ENCODE data around the gene ABLIM1.

Gene ABLIM1

GRCh38 chr10:114513381-114513792 lies 144.7 kb downstream of the ABLIM1 start:
- DNase-seq, result no peak

- no peak for DNase-seq
Observed at GRCh38 chr10:114511881-114512280, 146.2 kb downstream of the ABLIM1 start.

GRCh38 chr10:114508376-114508775 lies 149.7 kb downstream of the ABLIM1 start:
- no peak for DNase-seq

GRCh38 chr10:114507449-114507848 lies 150.6 kb downstream of the ABLIM1 start:
- no peak for DNase-seq

GRCh38 chr10:114506871-114507385 lies 151.1 kb downstream of the ABLIM1 start:
- no peak for DNase-seq

- no peak for DNase-seq
Observed at GRCh38 chr10:114504769-114505579, 153.1 kb downstream of the ABLIM1 start.

- no peak for DNase-seq
Observed at GRCh38 chr10:114502074-114502473, 156.0 kb downstream of the ABLIM1 start.

- DNase-seq, result no peak
Observed at GRCh38 chr10:114501650-114502049, 156.4 kb downstream of the ABLIM1 start.

- no peak for DNase-seq
Observed at GRCh38 chr10:114500643-114501042, 157.4 kb downstream of the ABLIM1 start.

- DNase-seq, result no peak
Observed at GRCh38 chr10:114499630-114500190, 158.4 kb downstream of the ABLIM1 start.

GRCh38 chr10:114499116-114499515 lies 159.0 kb downstream of the ABLIM1 start:
- DNase-seq, result no peak

GRCh38 chr10:114498413-114499111 lies 159.5 kb downstream of the ABLIM1 start:
- no peak for DNase-seq

- no peak for DNase-seq
Observed at GRCh38 chr10:114495303-114495702, 162.8 kb downstream of the ABLIM1 start.

- DNase-seq, result no peak
Observed at GRCh38 chr10:114492351-114493037, 165.6 kb downstream of the ABLIM1 start.

- no peak for DNase-seq
Observed at GRCh38 chr10:114491933-114492332, 166.1 kb downstream of the ABLIM1 start.

- no peak for DNase-seq
Observed at GRCh38 chr10:114491419-114491818, 166.7 kb downstream of the ABLIM1 start.

GRCh38 chr10:114489521-114490310 lies 168.4 kb downstream of the ABLIM1 start:
- no peak for DNase-seq

GRCh38 chr10:114487815-114488536 lies 170.1 kb downstream of the ABLIM1 start:
- DNase-seq, result no peak

GRCh38 chr10:114486938-114487814 lies 170.9 kb downstream of the ABLIM1 start:
- no peak for DNase-seq

GRCh38 chr10:114485696-114486400 lies 172.2 kb downstream of the ABLIM1 start:
- DNase-seq, result no peak

All from NCI-H1436 treated with DMSO at 0.1 percent for 48 hours (cell line).